Measurements from ENCODE around the gene OR10J4.
A peak's percentile ranks its signal among the peaks of the same experiment; 100 is the strongest.

OR10J4 gene

DNA sequence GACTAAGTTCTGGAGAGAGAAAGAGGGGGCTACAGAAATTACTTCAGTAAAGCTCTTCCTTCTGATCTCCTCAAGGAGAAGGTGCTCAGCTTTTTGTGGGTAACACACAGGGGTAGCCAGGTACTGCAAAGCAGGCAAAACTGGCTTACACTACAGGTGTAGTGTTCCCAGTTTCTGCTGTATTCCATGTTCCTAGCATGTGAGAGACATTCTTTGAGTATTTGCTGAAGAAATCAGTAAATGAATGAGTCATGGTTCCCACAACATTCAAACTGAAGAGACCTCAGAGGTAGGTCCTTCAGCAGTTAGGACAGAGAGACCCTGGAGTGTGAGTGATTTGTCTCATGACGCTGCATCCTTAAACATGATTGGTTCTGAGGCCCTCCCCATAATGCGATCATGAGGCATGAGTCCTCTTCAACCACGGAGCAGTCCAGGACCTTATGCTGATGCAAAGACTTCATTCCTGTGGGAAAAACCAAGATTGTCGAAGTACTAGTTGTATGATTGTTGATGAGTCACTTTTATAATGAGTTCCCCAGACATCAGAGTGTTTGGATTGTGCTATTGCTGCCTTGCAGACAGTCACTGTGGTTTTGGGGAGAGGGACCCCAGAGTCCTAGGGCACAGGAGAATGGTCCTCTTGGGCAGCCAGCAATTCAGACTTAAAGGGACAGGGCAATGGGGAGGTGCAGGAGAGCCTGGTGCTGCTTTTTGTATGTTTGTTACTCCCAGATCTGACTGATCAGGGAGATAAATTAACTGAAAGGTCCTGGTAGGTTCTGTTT is 2.7 kb upstream of the OR10J4 start:
- H3K36me3 ChIP-seq (replicated peaks): no peaks in the 10 kb centered on the region
- peak; percentile 88 for DNase-seq
- H3K4me3 ChIP-seq (ENCODE audit: low read depth, low read length): no peak overlapping the region
- in situ Hi-C loops (cut with HindIII; ENCODE audit: low pct_ligation_motif_present, low sequenced_read_pairs): no loop called here
- H3K27me3 ChIP-seq (replicated peaks): no peaks in the 10 kb centered on the region
- no peak for TF ChIP-seq CTCF (IDR thresholded peaks at IDR 0.05; ENCODE audit: low read depth, low read length, missing control alignments)
- H3K27ac ChIP-seq: peak overlapping the region; percentile 66

GRCh38 chr1:159430985-159431384 is 1.0 kb upstream of the OR10J4 start:
- TF ChIP-seq CTCF (IDR thresholded peaks at IDR 0.05; ENCODE audit: low read depth, low read length, missing control alignments): no peak

DNA sequence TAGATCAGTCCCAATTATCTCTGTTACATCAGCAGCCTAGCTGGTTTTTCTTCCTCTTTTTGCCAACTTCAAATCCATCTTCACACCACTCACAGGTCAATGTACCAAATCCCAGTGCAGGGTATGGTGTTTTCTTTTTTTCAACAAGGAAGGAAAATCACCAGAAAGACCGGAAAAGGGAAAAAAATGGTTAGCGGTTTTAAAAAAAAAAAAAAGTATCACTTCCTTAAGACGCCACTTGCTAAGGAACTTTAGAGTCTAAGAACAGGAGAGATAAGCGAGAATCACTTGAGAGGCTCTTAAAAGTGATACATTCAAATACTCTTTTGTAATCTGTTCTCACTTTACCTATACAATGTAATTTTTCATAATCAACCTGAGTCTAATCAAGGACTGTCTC is 4.5 kb downstream of the OR10J4 start:
- in situ Hi-C loops (cut with HindIII; ENCODE audit: low pct_ligation_motif_present, low sequenced_read_pairs): no loop called here
- Histone ChIP-seq H3K27me3 (replicated peaks) (no peaks in the 10 kb centered on the region), H3K4me3 (ENCODE audit: low read depth, low read length) (no peak overlapping the region), H3K36me3 (replicated peaks) (no peaks in the 10 kb centered on the region), H3K27ac (no peak overlapping the region)
- TF ChIP-seq CTCF (IDR thresholded peaks at IDR 0.05; ENCODE audit: low read depth, low read length, missing control alignments): no peak
- DNase-seq: no peak

More at GRCh38 chr1:159430985-159431384, 1.0 kb upstream of the OR10J4 start:
- no peak overlapping the region for H3K4me3 ChIP-seq (ENCODE audit: low read depth, low read length)
- H3K27ac ChIP-seq: no peak overlapping the region
- no peaks in the 10 kb centered on the region for H3K27me3 ChIP-seq (replicated peaks)
- in situ Hi-C loops (cut with HindIII; ENCODE audit: low pct_ligation_motif_present, low sequenced_read_pairs): no loop called here
- no peak for DNase-seq
- no peaks in the 10 kb centered on the region for H3K36me3 ChIP-seq (replicated peaks)

- Histone ChIP-seq H3K36me3 (replicated peaks) (no peaks in the 10 kb centered on the region), H3K4me3 (ENCODE audit: low read depth, low read length) (no peak within 1 kb of the TSS), H3K27me3 (replicated peaks) (no peaks in the 10 kb centered on the region), H3K27ac (no peak within 1 kb of the TSS)
- DNase-seq: no peak
- in situ Hi-C loops (cut with HindIII; ENCODE audit: low pct_ligation_motif_present, low sequenced_read_pairs): no loop called here
- TF ChIP-seq CTCF (IDR thresholded peaks at IDR 0.05; ENCODE audit: low read depth, low read length, missing control alignments): no peak
These were observed 7.4 kb downstream of the OR10J4 start, which contains the start of gene OR10J1 for GRCh38 chr1:159439422-159439821. Gene OR10J1 (plus strand): TSS chr1:159439722. CDS start chr1:159439792, 70 bp downstream.

GRCh38 chr1:159441360-159441759 is 9.4 kb downstream of the OR10J4 start:
- no peaks in the 10 kb centered on the region for H3K36me3 ChIP-seq (replicated peaks)
- H3K27me3 ChIP-seq (replicated peaks): no peaks in the 10 kb centered on the region
- in situ Hi-C loops (cut with HindIII; ENCODE audit: low pct_ligation_motif_present, low sequenced_read_pairs): no loop called here
- no peak for TF ChIP-seq CTCF (IDR thresholded peaks at IDR 0.05; ENCODE audit: low read depth, low read length, missing control alignments)
- H3K27ac ChIP-seq: no peak overlapping the region
- no peak overlapping the region for H3K4me3 ChIP-seq (ENCODE audit: low read depth, low read length)
- DNase-seq: no peak

GRCh38 chr1:159442428-159442827 is 10.4 kb downstream of the OR10J4 start:
- in situ Hi-C loops (cut with HindIII; ENCODE audit: low pct_ligation_motif_present, low sequenced_read_pairs): no loop called here
- Histone ChIP-seq H3K27me3 (replicated peaks) (no peaks in the 10 kb centered on the region), H3K27ac (no peak overlapping the region), H3K36me3 (replicated peaks) (no peaks in the 10 kb centered on the region), H3K4me3 (ENCODE audit: low read depth, low read length) (no peak overlapping the region)
- TF ChIP-seq CTCF (IDR thresholded peaks at IDR 0.05; ENCODE audit: low read depth, low read length, missing control alignments): no peak
- DNase-seq: no peak

Measured in brain microvascular endothelial cell (primary cell).